Measurements from ENCODE around the gene LARP6. TPM values are rescaled to one million over a fixed set of nuclear protein-coding genes. Genes with fewer than 3 reads are reported as not detected.
"Not testable (repeated sequence)": the region's sequence is repeated elsewhere in the genome, so short reads cannot be mapped to it uniquely, and the experiment has no call there.

The LARP6 gene
- total and polyA plus RNA-seq, 4 donors, result 20.6 to 49.0 (median 39.2) TPM

- no peak overlapping the region for H3K27ac ChIP-seq (ENCODE audit: low read depth, low read length)
- no peaks in the 10 kb centered on the region for H3K27me3 ChIP-seq (ENCODE audit: control insufficient read depth, insufficient read depth, low read length)
- DNase-seq (ENCODE audit: low read depth in 4 of 6, low spot score in 6 of 6), result no peak
- H3K4me1 ChIP-seq (ENCODE audit: control insufficient read depth, insufficient read depth, low read length), result no peaks in the 10 kb centered on the region
- H3K4me3 ChIP-seq (ENCODE audit: low read depth, low read length), result no peak overlapping the region
- H3K36me3 ChIP-seq (ENCODE audit: control insufficient read depth, insufficient read depth, low read length), result no peaks in the 10 kb centered on the region
- H3K9me3 ChIP-seq (ENCODE audit: control insufficient read depth, insufficient read depth, low read length), result no peaks in the 10 kb centered on the region
Measured at GRCh38 chr15:70817266-70817665, 36.7 kb downstream of the LARP6 start.

GRCh38 chr15:70815604-70816003 lies 38.4 kb downstream of the LARP6 start:
- 100% methylated on average over 1 of the region's 5 CpGs for WGBS (ENCODE audit: insufficient coverage)
- H3K9me3 ChIP-seq (ENCODE audit: control insufficient read depth, insufficient read depth, low read length), result no peaks in the 10 kb centered on the region
- no peaks in the 10 kb centered on the region for H3K27me3 ChIP-seq (ENCODE audit: control insufficient read depth, insufficient read depth, low read length)
- H3K4me3 ChIP-seq (ENCODE audit: low read depth, low read length), result no peak overlapping the region
- DNase-seq (ENCODE audit: low read depth in 4 of 6, low spot score in 6 of 6), result no peak
- no peaks in the 10 kb centered on the region for H3K36me3 ChIP-seq (ENCODE audit: control insufficient read depth, insufficient read depth, low read length)
- no peak overlapping the region for H3K27ac ChIP-seq (ENCODE audit: low read depth, low read length)
- no peaks in the 10 kb centered on the region for H3K4me1 ChIP-seq (ENCODE audit: control insufficient read depth, insufficient read depth, low read length)

- not testable (repeated sequence) for H3K4me1 ChIP-seq (ENCODE audit: control insufficient read depth, insufficient read depth, low read length); H3K9me3 ChIP-seq (ENCODE audit: control insufficient read depth, insufficient read depth, low read length); H3K4me3 ChIP-seq (ENCODE audit: low read depth, low read length); H3K27ac ChIP-seq (ENCODE audit: low read depth, low read length); DNase-seq (ENCODE audit: low read depth in 4 of 6, low spot score in 6 of 6); H3K27me3 ChIP-seq (ENCODE audit: control insufficient read depth, insufficient read depth, low read length); H3K36me3 ChIP-seq (ENCODE audit: control insufficient read depth, insufficient read depth, low read length)
- WGBS (ENCODE audit: insufficient coverage), result 30% methylated on average over 2 of the region's 4 CpGs
Measured at GRCh38 chr15:70815011-70815410, 38.9 kb downstream of the LARP6 start.

GRCh38 chr15:70812827-70813364 lies 41.1 kb downstream of the LARP6 start:
- Histone ChIP-seq H3K4me1 (ENCODE audit: control insufficient read depth, insufficient read depth, low read length) (peaks cover 6% of the 10 kb centered on the region), H3K36me3 (ENCODE audit: control insufficient read depth, insufficient read depth, low read length) (no peaks in the 10 kb centered on the region), H3K27me3 (ENCODE audit: control insufficient read depth, insufficient read depth, low read length) (no peaks in the 10 kb centered on the region), H3K9me3 (ENCODE audit: control insufficient read depth, insufficient read depth, low read length) (no peaks in the 10 kb centered on the region), H3K27ac (ENCODE audit: low read depth, low read length) (no peak overlapping the region), H3K4me3 (ENCODE audit: low read depth, low read length) (no peak overlapping the region)
- no peak for DNase-seq (ENCODE audit: low read depth in 4 of 6, low spot score in 6 of 6)
- WGBS (ENCODE audit: insufficient coverage), result 100% methylated on average over 2 of the region's 4 CpGs

- WGBS (ENCODE audit: insufficient coverage), result 93% methylated on average over 6 of the region's 9 CpGs
- no peak for DNase-seq (ENCODE audit: low read depth in 4 of 6, low spot score in 6 of 6)
- H3K4me3 ChIP-seq (ENCODE audit: low read depth, low read length), result no peak overlapping the region
- H3K27ac ChIP-seq (ENCODE audit: low read depth, low read length), result no peak overlapping the region
- no peaks in the 10 kb centered on the region for H3K36me3 ChIP-seq (ENCODE audit: control insufficient read depth, insufficient read depth, low read length)
- H3K4me1 ChIP-seq (ENCODE audit: control insufficient read depth, insufficient read depth, low read length), result peaks cover 6% of the 10 kb centered on the region
- no peaks in the 10 kb centered on the region for H3K27me3 ChIP-seq (ENCODE audit: control insufficient read depth, insufficient read depth, low read length)
- H3K9me3 ChIP-seq (ENCODE audit: control insufficient read depth, insufficient read depth, low read length), result no peaks in the 10 kb centered on the region
Measured at GRCh38 chr15:70810916-70811578, 42.9 kb downstream of the LARP6 start.

GRCh38 chr15:70806992-70807712 lies 46.8 kb downstream of the LARP6 start:
- no peaks in the 10 kb centered on the region for H3K36me3 ChIP-seq (ENCODE audit: control insufficient read depth, insufficient read depth, low read length)
- 88% methylated on average over 6 of the region's 9 CpGs for WGBS (ENCODE audit: insufficient coverage)
- H3K27me3 ChIP-seq (ENCODE audit: control insufficient read depth, insufficient read depth, low read length), result no peaks in the 10 kb centered on the region
- peak overlapping the region; percentile 67 for H3K27ac ChIP-seq (ENCODE audit: low read depth, low read length)
- H3K4me1 ChIP-seq (ENCODE audit: control insufficient read depth, insufficient read depth, low read length), result peaks cover 6% of the 10 kb centered on the region
- no peak overlapping the region for H3K4me3 ChIP-seq (ENCODE audit: low read depth, low read length)
- no peaks in the 10 kb centered on the region for H3K9me3 ChIP-seq (ENCODE audit: control insufficient read depth, insufficient read depth, low read length)
- peak in 1 of 6 donors; percentile 66 for DNase-seq (ENCODE audit: low read depth in 4 of 6, low spot score in 6 of 6)

DNA sequence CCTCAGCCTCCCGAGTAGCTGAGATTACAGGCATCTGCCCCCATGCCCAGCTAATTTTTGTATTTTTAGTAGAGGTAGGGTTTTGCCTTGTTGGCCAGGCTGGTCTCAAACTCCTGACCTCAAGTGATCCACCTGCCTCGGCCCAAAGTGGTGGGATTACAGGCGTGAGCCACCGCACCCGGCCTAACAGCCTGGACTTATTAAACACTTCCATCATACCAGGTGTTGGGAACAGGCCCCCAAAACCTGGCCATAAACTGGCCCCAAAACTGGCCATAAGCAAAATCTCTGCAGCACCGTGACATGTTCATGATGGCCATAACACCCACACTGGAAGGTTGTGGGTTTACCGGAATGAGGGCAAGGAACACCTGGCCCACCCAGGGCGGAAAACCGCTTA lies 49.6 kb downstream of the LARP6 start:
- H3K9me3 ChIP-seq (ENCODE audit: control insufficient read depth, insufficient read depth, low read length); H3K36me3 ChIP-seq (ENCODE audit: control insufficient read depth, insufficient read depth, low read length); DNase-seq (ENCODE audit: low read depth in 4 of 6, low spot score in 6 of 6); H3K4me3 ChIP-seq (ENCODE audit: low read depth, low read length); H3K27me3 ChIP-seq (ENCODE audit: control insufficient read depth, insufficient read depth, low read length); H3K27ac ChIP-seq (ENCODE audit: low read depth, low read length): not testable (repeated sequence)
- WGBS (ENCODE audit: insufficient coverage), result 97% methylated on average over 6 of the region's 9 CpGs
- H3K4me1 ChIP-seq (ENCODE audit: control insufficient read depth, insufficient read depth, low read length), result peaks cover 19% of the 10 kb centered on the region

DNA sequence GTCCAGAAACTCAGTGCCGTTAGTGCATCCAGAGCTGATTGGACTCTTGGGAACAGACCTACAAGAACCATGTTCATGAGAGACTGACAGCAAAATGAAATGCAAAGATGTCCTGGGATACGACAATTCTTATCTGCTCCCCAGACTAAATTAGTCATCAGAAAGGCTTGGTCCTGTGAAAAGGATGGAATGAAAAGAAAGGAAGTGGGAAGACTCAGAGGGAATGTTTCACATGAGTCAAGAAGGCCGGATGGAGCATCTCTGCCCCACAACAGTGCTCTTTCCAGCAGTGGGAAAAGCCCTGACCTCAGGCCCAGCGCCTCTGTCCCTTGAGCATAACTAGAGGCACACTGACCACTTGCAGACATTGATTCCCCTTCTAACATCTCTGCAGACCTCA lies 51.3 kb downstream of the LARP6 start:
- 93% methylated on average over 3 of the region's 4 CpGs for WGBS (ENCODE audit: insufficient coverage)
- H3K27ac ChIP-seq (ENCODE audit: low read depth, low read length), result no peak overlapping the region
- DNase-seq (ENCODE audit: low read depth in 4 of 6, low spot score in 6 of 6), result no peak

DNA sequence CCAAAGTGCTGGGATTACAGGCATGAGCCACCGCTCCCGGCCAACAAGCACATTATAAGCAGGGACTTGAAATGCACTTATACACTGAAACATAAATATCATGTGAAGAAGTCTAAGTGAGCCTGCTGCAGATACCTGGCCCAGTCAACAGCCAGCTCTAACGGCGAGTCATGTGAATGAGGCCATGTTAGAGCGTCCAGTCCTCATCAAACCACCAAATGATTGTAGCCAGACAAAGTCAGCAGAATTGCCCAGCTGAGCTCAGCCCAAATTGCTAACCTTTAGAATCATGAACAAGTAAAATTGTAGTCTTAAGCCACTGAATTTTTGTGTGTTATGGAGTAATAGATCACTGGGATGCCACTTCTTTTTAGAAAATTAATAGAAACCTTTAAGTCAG lies 52.8 kb downstream of the LARP6 start:
- Histone ChIP-seq H3K36me3 (ENCODE audit: control insufficient read depth, insufficient read depth, low read length) (no peaks in the 10 kb centered on the region), H3K9me3 (ENCODE audit: control insufficient read depth, insufficient read depth, low read length) (no peaks in the 10 kb centered on the region), H3K27me3 (ENCODE audit: control insufficient read depth, insufficient read depth, low read length) (no peaks in the 10 kb centered on the region), H3K4me1 (ENCODE audit: control insufficient read depth, insufficient read depth, low read length) (peaks cover 17% of the 10 kb centered on the region), H3K4me3 (ENCODE audit: low read depth, low read length) (no peak overlapping the region), H3K27ac (ENCODE audit: low read depth, low read length) (peak overlapping the region; percentile 85)
- no CpG with 5 or more reads among the region's 5 CpGs for WGBS (ENCODE audit: insufficient coverage)
- DNase-seq (ENCODE audit: low read depth in 4 of 6, low spot score in 6 of 6), result no peak

More for the DNA sequence above, 51.3 kb downstream of the LARP6 start:
- no peaks in the 10 kb centered on the region for H3K9me3 ChIP-seq (ENCODE audit: control insufficient read depth, insufficient read depth, low read length)
- no peaks in the 10 kb centered on the region for H3K36me3 ChIP-seq (ENCODE audit: control insufficient read depth, insufficient read depth, low read length)
- H3K4me3 ChIP-seq (ENCODE audit: low read depth, low read length), result no peak overlapping the region
- peaks cover 17% of the 10 kb centered on the region for H3K4me1 ChIP-seq (ENCODE audit: control insufficient read depth, insufficient read depth, low read length)
- no peaks in the 10 kb centered on the region for H3K27me3 ChIP-seq (ENCODE audit: control insufficient read depth, insufficient read depth, low read length)
